Caco-2 (cell line): ENCODE measurements around the gene IQUB. TPM values are rescaled to one million over a fixed set of nuclear protein-coding genes. Genes with fewer than 3 reads are reported as not detected.

Source experiments
- BruUV-seq: library from RNA; stranded (reverse); fragments of 400-500 nt; replicated peaks from 2 replicates; lab custom pipeline; 2021; lab: Mats Ljungman, UMichigan
- CTCF ChIA-PET: fragments of 300-600 bp; sonication (Branson Sonifier 250); formaldehyde crosslinking; loops from one replicate; lab custom pipeline; 2022; ENCODE audit warnings: antibody characterized with exemption; lab: Charles Lee
- POLR2A ChIA-PET: fragments of 300-600 bp; sonication (Branson Sonifier 250); formaldehyde crosslinking; loops from one replicate; lab custom pipeline; 2022; ENCODE audit warnings: antibody characterized with exemption; lab: Charles Lee
- DNase-seq, 2 experiments: peaks; one replicate each; pipeline versions ENCODE4 v3.0.0 to v3.0.0-alpha.2; 2020 to 2022
- H3K27me3 ChIP-seq: replicated peaks from 2 replicates; pipeline ENCODE4 v1.6.0; 2011; ENCODE audit warnings: low read length; ENCODE audit not compliant: control insufficient read depth, insufficient read depth
- H3K36me3 ChIP-seq: 2 replicates; pipeline ENCODE4 v1.5.1; 2011; ENCODE audit warnings: low read length; ENCODE audit not compliant: control insufficient read depth, insufficient read depth
- H3K4me1 ChIP-seq: fragments of 250-450 bp; sonication (Bioruptor Pico); 2 replicates; pipeline ENCODE4 v1.5.1; 2020; ENCODE audit warnings: mild to moderate bottlenecking
- H3K4me3 ChIP-seq: 2 replicates; pipeline ENCODE4 v1.5.1; 2011; ENCODE audit warnings: low read depth, mild to moderate bottlenecking, control low read depth, low read length
- H3K9me3 ChIP-seq: fragments of 250-450 bp; sonication (Bioruptor Pico); 2 replicates; pipeline ENCODE4 v1.5.1; 2020; ENCODE audit warnings: mild to moderate bottlenecking, moderate library complexity
- H3K27ac Mint-ChIP-seq: one replicate; pipeline ENCODE4 v1.8.0; 2022; ENCODE audit warnings: mixed read lengths; ENCODE audit not compliant: unreplicated experiment
- H3K27me3 Mint-ChIP-seq: one replicate; pipeline ENCODE4 v1.8.0; 2022; ENCODE audit warnings: mixed read lengths; ENCODE audit not compliant: insufficient read depth, unreplicated experiment
- H3K36me3 Mint-ChIP-seq: one replicate; pipeline ENCODE4 v1.8.0; 2022; ENCODE audit warnings: mild to moderate bottlenecking, mixed read lengths; ENCODE audit not compliant: insufficient read depth, unreplicated experiment
- H3K4me1 Mint-ChIP-seq: one replicate; pipeline ENCODE4 v1.8.0; 2022; ENCODE audit warnings: low read depth, mixed read lengths; ENCODE audit not compliant: unreplicated experiment
- H3K4me3 Mint-ChIP-seq: one replicate; pipeline ENCODE4 v1.8.0; 2022; ENCODE audit warnings: mild to moderate bottlenecking, moderate library complexity, mixed read lengths; ENCODE audit not compliant: unreplicated experiment
- H3K9me3 Mint-ChIP-seq: one replicate; pipeline ENCODE4 v1.8.0; 2022; ENCODE audit warnings: mixed read lengths; ENCODE audit not compliant: unreplicated experiment
- intact Hi-C: fragments of 100-400 bp; cut with micrococcal nuclease; formaldehyde crosslinking; loops from one replicate; pipeline ENCODE4 v1.10.0; 2022; ENCODE audit not compliant: unreplicated experiment
- total RNA-seq: library from RNA; stranded (reverse); gene quantifications from 2 replicates; pipeline ENCODE4 v1.2.3, GENCODE V29; 2022
- TF ChIP-seq, protein P1 (sequence below), 2 experiments: fragments of 200-600 bp in 1 of 2; IDR thresholded peaks; 1 replicate in 1 of 2; 2 replicates in 1 of 2; pipeline versions ENCODE4 v1.5.1 to v1.8.0; 2011 to 2022; ENCODE audit warnings: antibody characterized with exemption in 1 of 2, control low read depth in 1 of 2, inconsistent platforms in 1 of 2, low read depth in 1 of 2, low read length in 1 of 2, mild to moderate bottlenecking in 1 of 2, moderate library complexity in 1 of 2; ENCODE audit not compliant: insufficient read depth in 1 of 2, severe bottlenecking in 1 of 2, unreplicated experiment in 1 of 2

The IQUB gene
- total RNA-seq, 1 experiment from 2014 or later = 0.39 TPM

GRCh38 chr7:123581162-123581459 lies 46.7 kb upstream of the IQUB start:
- BruUV-seq = no TSS peak
- H3K9me3 ChIP-seq = no peaks in the 10 kb centered on the region
- Mint-ChIP-seq H3K27ac (no peak overlapping the region), H3K36me3 (no peaks in the 10 kb centered on the region), H3K4me1 (peaks cover 5% of the 10 kb centered on the region), H3K9me3 (no peaks in the 10 kb centered on the region), H3K4me3 (peak overlapping the region; percentile 58), H3K27me3 (peaks cover 3% of the 10 kb centered on the region)
- intact Hi-C loops = loop anchor here (1.0 to 2.0 kb wide), 6 partner anchors 54 to 291 kb away; no protein-coding TSS in a partner anchor
- no peaks in the 10 kb centered on the region for H3K36me3 ChIP-seq
- ChIA-PET CTCF (interaction anchor here (0.6 to 1.6 kb wide), 4 partner anchors 34 to 344 kb away, joined by 3 to 6 read pairs (median 4); no protein-coding TSS in a partner anchor), POLR2A (no interaction called here)
- DNase-seq = no peak
- TF ChIP-seq, protein P1, sequence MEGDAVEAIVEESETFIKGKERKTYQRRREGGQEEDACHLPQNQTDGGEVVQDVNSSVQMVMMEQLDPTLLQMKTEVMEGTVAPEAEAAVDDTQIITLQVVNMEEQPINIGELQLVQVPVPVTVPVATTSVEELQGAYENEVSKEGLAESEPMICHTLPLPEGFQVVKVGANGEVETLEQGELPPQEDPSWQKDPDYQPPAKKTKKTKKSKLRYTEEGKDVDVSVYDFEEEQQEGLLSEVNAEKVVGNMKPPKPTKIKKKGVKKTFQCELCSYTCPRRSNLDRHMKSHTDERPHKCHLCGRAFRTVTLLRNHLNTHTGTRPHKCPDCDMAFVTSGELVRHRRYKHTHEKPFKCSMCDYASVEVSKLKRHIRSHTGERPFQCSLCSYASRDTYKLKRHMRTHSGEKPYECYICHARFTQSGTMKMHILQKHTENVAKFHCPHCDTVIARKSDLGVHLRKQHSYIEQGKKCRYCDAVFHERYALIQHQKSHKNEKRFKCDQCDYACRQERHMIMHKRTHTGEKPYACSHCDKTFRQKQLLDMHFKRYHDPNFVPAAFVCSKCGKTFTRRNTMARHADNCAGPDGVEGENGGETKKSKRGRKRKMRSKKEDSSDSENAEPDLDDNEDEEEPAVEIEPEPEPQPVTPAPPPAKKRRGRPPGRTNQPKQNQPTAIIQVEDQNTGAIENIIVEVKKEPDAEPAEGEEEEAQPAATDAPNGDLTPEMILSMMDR (IDR thresholded peaks at IDR 0.05; ENCODE audit: insufficient read depth in 1 of 2, low read depth in 1 of 2, low read length in 1 of 2, severe bottlenecking in 1 of 2, unreplicated experiment in 1 of 2) = no peak
- no peak overlapping the region for H3K4me3 ChIP-seq
- no peaks in the 10 kb centered on the region for H3K27me3 ChIP-seq
- no peaks in the 10 kb centered on the region for H3K4me1 ChIP-seq

DNA sequence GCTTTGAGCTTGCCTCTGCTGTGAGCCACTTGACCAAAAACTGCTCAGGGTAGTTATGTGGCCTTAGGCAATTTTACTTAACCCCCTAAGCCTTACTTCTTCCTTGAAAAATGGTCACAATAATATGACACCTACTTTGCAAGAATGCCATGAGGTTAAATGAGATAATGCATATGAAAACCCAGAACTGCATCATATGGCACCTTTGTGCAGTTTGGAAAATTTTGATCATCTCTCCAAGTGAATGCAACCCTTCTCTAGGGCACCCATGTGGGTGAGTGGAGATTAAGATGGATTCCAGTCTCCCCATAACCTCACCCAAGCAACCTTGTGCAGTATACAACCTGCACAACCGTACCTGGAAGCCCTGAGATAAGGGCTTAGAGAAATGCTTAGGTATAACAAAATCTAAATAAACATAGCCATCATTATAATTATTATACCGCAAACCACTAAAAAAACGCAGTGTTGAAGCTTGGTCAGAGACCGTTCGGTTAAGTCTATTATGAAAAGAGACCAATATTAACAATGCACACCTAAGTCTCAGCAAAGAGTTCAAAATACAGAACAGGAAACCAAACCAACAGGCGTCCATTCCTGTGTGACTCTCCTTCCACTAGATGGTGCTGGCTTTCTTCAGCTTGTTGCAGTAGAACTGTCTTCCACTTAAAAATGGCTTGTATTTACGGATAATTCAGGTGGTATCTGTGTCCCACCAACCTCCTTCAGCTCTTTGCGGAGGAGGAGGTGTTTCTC lies 46.2 kb upstream of the IQUB start:
- Histone ChIP-seq H3K9me3 (no peaks in the 10 kb centered on the region), H3K36me3 (no peaks in the 10 kb centered on the region), H3K27me3 (no peaks in the 10 kb centered on the region), H3K4me1 (no peaks in the 10 kb centered on the region), H3K4me3 (no peak overlapping the region)
- ChIA-PET CTCF (interaction anchor here (0.8 to 1.6 kb wide), 3 partner anchors 35 to 292 kb away, joined by 3 to 6 read pairs (median 3); no protein-coding TSS in a partner anchor), POLR2A (no interaction called here)
- peak overlapping the region; percentile 58 for H3K4me3 Mint-ChIP-seq
- peaks cover 5% of the 10 kb centered on the region for H3K4me1 Mint-ChIP-seq
- peaks cover 4% of the 10 kb centered on the region for H3K27me3 Mint-ChIP-seq
- no TSS peak for BruUV-seq
- H3K27ac Mint-ChIP-seq = no peak overlapping the region
- DNase-seq = peak; percentile 52 to 64
- TF ChIP-seq, protein P1 (IDR thresholded peaks at IDR 0.05; ENCODE audit: insufficient read depth in 1 of 2, low read depth in 1 of 2, low read length in 1 of 2, severe bottlenecking in 1 of 2, unreplicated experiment in 1 of 2) = peak; percentile 88 to 92
- no peaks in the 10 kb centered on the region for H3K36me3 Mint-ChIP-seq
- H3K9me3 Mint-ChIP-seq = no peaks in the 10 kb centered on the region
- intact Hi-C loops = loop anchor here (1.0 to 2.0 kb wide), 7 partner anchors 35 to 292 kb away; no protein-coding TSS in a partner anchor

- BruUV-seq = no TSS peak
- TF ChIP-seq, protein P1 (IDR thresholded peaks at IDR 0.05; ENCODE audit: insufficient read depth in 1 of 2, low read depth in 1 of 2, low read length in 1 of 2, severe bottlenecking in 1 of 2, unreplicated experiment in 1 of 2) = no peak
- no peaks in the 10 kb centered on the region for H3K36me3 Mint-ChIP-seq
- no peaks in the 10 kb centered on the region for H3K9me3 ChIP-seq
- CTCF ChIA-PET = no interaction called here
- no peak overlapping the region for H3K4me3 ChIP-seq
- H3K4me1 Mint-ChIP-seq = peaks cover 5% of the 10 kb centered on the region
- H3K27ac Mint-ChIP-seq = no peak overlapping the region
- H3K27me3 Mint-ChIP-seq = peaks cover 8% of the 10 kb centered on the region
- H3K36me3 ChIP-seq = no peaks in the 10 kb centered on the region
- no peak overlapping the region for H3K4me3 Mint-ChIP-seq
- H3K4me1 ChIP-seq = no peaks in the 10 kb centered on the region
- H3K27me3 ChIP-seq = no peaks in the 10 kb centered on the region
- no peak for DNase-seq
- POLR2A ChIA-PET = no interaction called here
- intact Hi-C loops = no loop called here
- H3K9me3 Mint-ChIP-seq = no peaks in the 10 kb centered on the region
Observed at GRCh38 chr7:123579416-123579815, 45.0 kb upstream of the IQUB start.
